ENCODE results near the gene CETP. TPM values are rescaled to one million over a fixed set of nuclear protein-coding genes. Genes with fewer than 3 reads are reported as not detected.
A peak's percentile ranks its signal among the peaks of the same experiment; 100 is the strongest.

Gene CETP
- total and polyA plus RNA-seq, 9 of the 15 experiments (the other 6 are each of a cell fraction or from before 2014, with no cell fraction given): 0.07 to 0.11 TPM; not detected in 7

GRCh38 chr16:56931271-56931891 lies 30.4 kb upstream of the CETP start (continued):
- TF ChIP-seq ZBTB11 (CRISPR knock-in tag; IDR thresholded peaks at IDR 0.05): 0 out of 6 replicates have a peak, but pooled peaks of 1 of the 3 experiments have one; percentile 60
- no peak for TF ChIP-seq KLF13 (tag; IDR thresholded peaks at IDR 0.05; ENCODE audit: borderline replicate concordance, low read depth)
- TF ChIP-seq ZNF740 (CRISPR knock-in tag; IDR thresholded peaks at IDR 0.05): 0 out of 2 replicates have a peak, but pooled peaks have one; percentile 30
- peak; percentile 49 to 68; a peak in 3 of 4 replicates for TF ChIP-seq ZNF740 (tag; IDR thresholded peaks at IDR 0.05)
- no peak for TF ChIP-seq HMG20A (CRISPR knock-in tag; conservative IDR thresholded peaks at IDR 0.05)
- peak; percentile 51; the same call in 1 of the 2 replicates for TF ChIP-seq NKRF (IDR thresholded peaks at IDR 0.05; ENCODE audit: borderline replicate concordance)
- no peak for TF ChIP-seq SREBF1 (IDR thresholded peaks at IDR 0.05; ENCODE audit: borderline replicate concordance, low read depth, low read length)
- TF ChIP-seq CBFA2T2 (conservative IDR thresholded peaks at IDR 0.05): no peak
- peak; percentile 21; the same call in 1 of the 2 replicates for TF ChIP-seq NBN (IDR thresholded peaks at IDR 0.05; ENCODE audit: low read depth)
- TF ChIP-seq ZBTB7A (IDR thresholded peaks at IDR 0.05; ENCODE audit: borderline replicate concordance, control insufficient read depth, low read depth, low read length): no peak
- no peak for TF ChIP-seq JUNB (CRISPR knock-in tag; conservative IDR thresholded peaks at IDR 0.05)
- TF ChIP-seq ID3 (CRISPR knock-in tag; IDR thresholded peaks at IDR 0.05): no peak; the same call in 1 of the 2 replicates
- TF ChIP-seq ID3 (tag; IDR thresholded peaks at IDR 0.05): peak; percentile 78; the same call in 1 of the 2 replicates
- peak; percentile 57; the same call in 1 of the 2 replicates for TF ChIP-seq SMARCE1 (IDR thresholded peaks at IDR 0.05)
- TF ChIP-seq HDGF (IDR thresholded peaks at IDR 0.05): 0 out of 2 replicates have a peak, but pooled peaks have one; percentile 51
- no peak for TF ChIP-seq RBM22 (IDR thresholded peaks at IDR 0.05; ENCODE audit: low read depth, low read length, poor library complexity, severe bottlenecking)
- TF ChIP-seq RB1 (IDR thresholded peaks at IDR 0.05; ENCODE audit: low read depth): no peak; the same call in 1 of the 2 replicates
- no peak for TF ChIP-seq DNMT1 (IDR thresholded peaks at IDR 0.05)
- TF ChIP-seq NR2C1 (IDR thresholded peaks at IDR 0.05): 0 out of 2 replicates have a peak, but pooled peaks have one; percentile 15
- peak; percentile 66; the same call in 1 of the 2 replicates for TF ChIP-seq NR2C1 (tag; IDR thresholded peaks at IDR 0.05)
- no peak for TF ChIP-seq ZNF12 (CRISPR knock-in tag; IDR thresholded peaks at IDR 0.05)
- no peak for TF ChIP-seq ASH1L (IDR thresholded peaks at IDR 0.05; ENCODE audit: borderline replicate concordance, low read depth, partially characterized antibody)

All from K562 (cell line).